KMS-11 (cell line): ENCODE results near the gene ARHGEF28.

ENCODE experiments used
- H2AFZ ChIP-seq: fragments of 200-600 bp; sonication (generic); 2 replicates; pipeline ENCODE4 v1.6.1; 2016; ENCODE audit warnings: antibody characterized with exemption, mixed run types, low read depth
- H3K27ac ChIP-seq: fragments of 200-600 bp; sonication (generic); 2 replicates; pipeline ENCODE4 v1.6.1; 2016; ENCODE audit warnings: mild to moderate bottlenecking, mixed run types
- H3K27me3 ChIP-seq: fragments of 200-600 bp; sonication (generic); 2 replicates; pipeline ENCODE4 v1.6.1; 2017; ENCODE audit warnings: mild to moderate bottlenecking, low read depth, mixed run types, moderate library complexity; ENCODE audit not compliant: insufficient read depth
- H3K36me3 ChIP-seq: fragments of 200-600 bp; sonication (generic); 2 replicates; pipeline ENCODE4 v1.6.1; 2017; ENCODE audit warnings: mild to moderate bottlenecking, mixed run types; ENCODE audit not compliant: insufficient read depth
- H3K4me1 ChIP-seq: fragments of 200-600 bp; sonication (generic); 2 replicates; pipeline ENCODE4 v1.6.1; 2016; ENCODE audit warnings: mild to moderate bottlenecking, low read depth, mixed run types; ENCODE audit not compliant: poor library complexity, severe bottlenecking
- H3K4me2 ChIP-seq: fragments of 200-600 bp; sonication (generic); 2 replicates; pipeline ENCODE4 v1.7.0; 2016; ENCODE audit warnings: mild to moderate bottlenecking, mixed run types
- H3K4me3 ChIP-seq: fragments of 200-600 bp; sonication (generic); IDR thresholded peaks from 2 replicates; pipeline ENCODE4 v1.6.1; 2017; ENCODE audit warnings: low read depth, low read length, mixed read lengths; ENCODE audit not compliant: insufficient read depth
- H3K79me2 ChIP-seq: fragments of 200-600 bp; sonication (generic); 2 replicates; pipeline ENCODE4 v1.6.1; 2016; ENCODE audit warnings: low read depth, mixed run types; ENCODE audit not compliant: insufficient read depth
- H3K9ac ChIP-seq: fragments of 200-600 bp; sonication (generic); 2 replicates; pipeline ENCODE4 v1.6.1; 2016; ENCODE audit warnings: mild to moderate bottlenecking, mixed run types
- H4K20me1 ChIP-seq: fragments of 200-600 bp; sonication (generic); 2 replicates; pipeline ENCODE4 v1.6.1; 2016; ENCODE audit warnings: mild to moderate bottlenecking, mixed run types; ENCODE audit not compliant: insufficient read depth
- CTCF ChIP-seq: fragments of 200-600 bp; sonication (generic); conservative IDR thresholded peaks from 2 replicates; pipeline ENCODE4 v1.6.1; 2017; ENCODE audit warnings: low read depth, mild to moderate bottlenecking, antibody characterized with exemption, low read length, moderate library complexity, mixed read lengths

Gene ARHGEF28

GRCh38 chr5:73663860-73664240 lies 37.9 kb downstream of the ARHGEF28 start:
- Histone ChIP-seq H3K4me1 (peaks cover 10% of the 10 kb centered on the region), H3K4me2 (no peak overlapping the region), H3K27me3 (no peaks in the 10 kb centered on the region)

GRCh38 chr5:73664796-73665195 lies 38.8 kb downstream of the ARHGEF28 start:
- Histone ChIP-seq H3K27me3 (no peaks in the 10 kb centered on the region), H3K9ac (no peak overlapping the region), H4K20me1 (no peaks in the 10 kb centered on the region), H2AFZ (no peak overlapping the region), H3K4me2 (no peak overlapping the region), H3K27ac (no peak overlapping the region), H3K36me3 (no peaks in the 10 kb centered on the region), H3K4me3 (no peak overlapping the region), H3K79me2 (no peaks in the 10 kb centered on the region), H3K4me1 (peaks cover 11% of the 10 kb centered on the region)
- no peak for TF ChIP-seq CTCF

More at GRCh38 chr5:73663860-73664240, 37.9 kb downstream of the ARHGEF28 start:
- no peak for TF ChIP-seq CTCF
- Histone ChIP-seq H3K79me2 (no peaks in the 10 kb centered on the region), H3K27ac (no peak overlapping the region), H3K9ac (no peak overlapping the region), H3K4me3 (no peak overlapping the region), H3K36me3 (no peaks in the 10 kb centered on the region), H2AFZ (no peak overlapping the region), H4K20me1 (no peaks in the 10 kb centered on the region)

- Histone ChIP-seq H3K27me3 (no peaks in the 10 kb centered on the region), H3K9ac (no peak overlapping the region), H3K4me2 (no peak overlapping the region)
These were observed 40.9 kb downstream of the ARHGEF28 start for GRCh38 chr5:73666891-73667290.

GRCh38 chr5:73668017-73668416 lies 42.0 kb downstream of the ARHGEF28 start:
- H3K27me3 ChIP-seq, result no peaks in the 10 kb centered on the region
- TF ChIP-seq CTCF, result no peak
- H2AFZ ChIP-seq, result no peak overlapping the region
- H3K36me3 ChIP-seq, result no peaks in the 10 kb centered on the region
- no peak overlapping the region for H3K27ac ChIP-seq
- no peak overlapping the region for H3K9ac ChIP-seq
- no peak overlapping the region for H3K4me3 ChIP-seq
- peaks cover 12% of the 10 kb centered on the region for H3K4me1 ChIP-seq
- peak overlapping the region; percentile 31; the same call in 1 of the 2 replicates for H3K4me2 ChIP-seq
- no peaks in the 10 kb centered on the region for H4K20me1 ChIP-seq
- no peaks in the 10 kb centered on the region for H3K79me2 ChIP-seq

More at GRCh38 chr5:73666891-73667290, 40.9 kb downstream of the ARHGEF28 start:
- Histone ChIP-seq H3K27ac (no peak overlapping the region), H3K79me2 (no peaks in the 10 kb centered on the region), H2AFZ (no peak overlapping the region), H3K4me3 (no peak overlapping the region), H3K4me1 (peaks cover 11% of the 10 kb centered on the region), H3K36me3 (no peaks in the 10 kb centered on the region), H4K20me1 (no peaks in the 10 kb centered on the region)
- TF ChIP-seq CTCF, result no peak
